Cerebellar cortex (tissue), 1 donor: ENCODE data around the gene C2CD4C.
"Not testable (repeated sequence)": the region's sequence is repeated elsewhere in the genome, so short reads cannot be mapped to it uniquely, and the experiment has no call there.

Experiments used
- DNase-seq: peaks from one replicate; pipeline ENCODE4 v3.0.0-alpha.2; 2015; ENCODE audit warnings: low spot score

Gene C2CD4C

GRCh38 chr19:413756-414420, 4.9 kb upstream of the C2CD4C start:
- no peak for DNase-seq

DNA sequence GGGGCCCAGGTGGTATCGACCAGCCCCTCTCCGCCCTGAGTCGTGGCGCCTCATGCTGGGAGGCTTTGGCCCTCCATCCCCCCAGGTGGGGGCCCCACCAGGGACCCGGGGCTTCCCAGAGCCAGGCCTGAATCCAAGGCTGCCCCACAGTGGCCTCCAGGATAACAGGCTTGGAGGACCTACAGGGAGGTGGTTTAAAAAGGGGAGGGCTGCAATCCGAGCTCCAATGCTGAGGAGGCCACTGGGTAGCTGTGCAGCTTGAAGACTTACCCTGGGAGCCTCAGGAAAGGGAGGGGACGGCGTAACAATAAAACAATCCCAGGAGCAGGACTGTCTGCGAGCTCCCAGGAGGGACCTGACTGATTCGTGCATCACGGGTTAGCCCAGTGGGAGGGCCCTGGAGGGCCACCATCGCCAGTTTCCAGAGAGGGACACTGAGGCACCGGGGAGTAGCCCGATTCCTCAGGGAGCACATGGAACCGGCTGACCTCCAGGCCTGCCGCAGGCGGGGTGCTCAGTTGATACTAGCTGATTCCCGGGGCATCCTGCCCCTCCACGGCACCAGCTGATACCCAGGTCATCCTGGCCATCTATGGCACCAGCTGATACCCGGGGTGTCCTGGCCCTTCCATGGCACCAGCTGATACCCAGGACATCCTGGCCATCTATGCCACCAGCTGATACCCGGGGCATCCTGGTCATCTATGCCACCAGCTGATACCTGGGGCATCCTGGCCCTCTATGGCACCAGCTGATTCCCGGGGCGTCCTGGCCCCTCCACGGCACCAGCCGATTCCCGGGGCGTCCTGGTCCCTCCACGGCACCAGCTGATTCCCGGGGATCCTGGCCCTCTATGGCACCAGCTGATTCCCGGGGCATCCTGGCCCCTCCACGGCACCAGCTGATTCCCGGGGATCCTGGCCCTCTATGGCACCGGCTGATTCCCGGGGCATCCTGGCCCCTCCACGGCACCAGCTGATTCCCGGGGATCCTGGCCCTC, 3.7 kb upstream of the C2CD4C start:
- DNase-seq, result peak; percentile 21

DNA sequence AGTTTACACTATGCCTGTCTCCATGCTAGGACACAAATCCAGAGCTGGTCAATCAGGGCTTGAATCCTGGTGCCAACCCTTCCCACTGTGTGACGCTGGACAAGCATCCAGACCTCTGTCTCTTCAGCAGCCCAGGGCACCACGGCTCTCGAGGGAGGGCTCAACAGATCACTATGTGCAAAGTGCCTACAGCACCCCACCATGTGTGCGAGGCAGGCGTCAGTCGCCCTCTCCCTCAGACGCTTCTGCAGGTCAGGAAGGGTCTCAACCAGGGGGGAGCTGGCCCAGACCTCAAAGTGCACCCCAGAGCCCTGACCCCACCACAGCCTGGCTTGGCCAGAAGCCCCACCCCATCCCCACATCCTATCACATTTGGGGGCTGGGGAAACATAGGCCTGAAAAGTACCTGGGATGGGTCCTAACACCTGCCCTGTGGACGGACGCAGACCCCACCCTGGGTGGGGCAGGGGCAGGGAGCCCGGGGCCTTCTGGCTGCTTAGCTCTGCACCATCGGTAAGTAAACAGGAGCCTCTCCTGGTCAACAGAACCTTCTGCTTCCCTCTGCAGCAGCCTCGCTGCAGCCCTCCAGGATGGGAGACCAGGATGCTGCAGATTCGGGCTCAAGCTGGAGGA, 2.9 kb upstream of the C2CD4C start:
- DNase-seq, result no peak

DNA sequence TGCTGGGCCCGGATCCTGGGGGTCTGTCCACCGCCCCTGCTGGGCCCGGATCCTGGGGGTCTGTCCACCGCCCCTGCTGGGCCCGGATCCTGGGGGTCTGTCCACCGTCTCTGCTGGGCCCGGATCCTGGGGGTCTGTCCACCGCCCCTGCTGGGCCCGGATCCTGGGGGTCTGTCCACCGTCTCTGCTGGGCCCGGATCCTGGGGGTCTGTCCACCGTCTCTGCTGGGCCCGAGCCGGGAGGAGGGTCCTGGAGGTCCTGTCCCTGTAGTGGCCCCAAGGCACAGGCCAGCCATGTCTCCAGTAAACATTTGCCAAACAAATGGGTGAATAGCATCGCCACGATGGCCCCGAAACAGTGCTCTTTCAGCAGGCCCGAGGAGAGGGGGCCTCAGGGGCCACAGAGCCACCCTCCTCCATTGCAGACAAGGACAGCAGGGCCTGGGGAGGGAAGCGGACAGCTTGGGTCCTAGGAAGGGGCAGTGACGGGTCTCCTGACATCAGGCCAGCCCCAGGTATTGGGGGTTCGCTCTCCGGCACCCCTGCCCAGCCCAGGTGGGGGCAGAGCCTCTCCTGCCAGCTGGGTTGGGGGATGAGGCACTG, 2.3 kb upstream of the C2CD4C start:
- DNase-seq, result not testable (repeated sequence)

DNA sequence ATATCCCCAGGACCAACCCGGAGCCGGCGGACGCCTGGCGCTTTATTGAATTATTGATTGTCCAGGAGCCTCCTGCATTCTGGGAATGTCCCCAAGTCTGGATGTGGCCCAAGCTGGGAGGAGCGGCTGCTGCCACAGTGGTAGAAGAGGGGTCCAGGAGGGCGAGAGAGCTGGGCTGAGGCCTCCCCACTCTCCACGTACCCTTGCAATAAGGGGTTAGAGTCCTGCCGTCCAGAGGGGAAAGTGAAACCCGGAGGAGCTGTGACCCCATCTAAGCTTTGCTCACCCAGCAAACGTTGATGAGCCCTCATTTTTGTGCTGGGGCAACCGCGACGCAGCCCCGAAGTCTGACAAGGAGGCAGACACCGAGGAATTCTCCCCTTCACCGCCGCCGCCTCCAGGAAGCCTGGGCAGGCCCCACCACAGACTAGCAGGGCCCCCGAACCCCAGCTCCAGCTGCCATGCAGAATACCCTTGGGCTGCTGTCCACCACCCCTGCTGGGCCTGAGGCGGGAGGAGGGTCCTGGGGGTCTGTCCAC, 1.4 kb upstream of the C2CD4C start:
- DNase-seq, result no peak

- no peak for DNase-seq
Observed at GRCh38 chr19:409516-410242, 732 bp upstream of the C2CD4C start.

DNA sequence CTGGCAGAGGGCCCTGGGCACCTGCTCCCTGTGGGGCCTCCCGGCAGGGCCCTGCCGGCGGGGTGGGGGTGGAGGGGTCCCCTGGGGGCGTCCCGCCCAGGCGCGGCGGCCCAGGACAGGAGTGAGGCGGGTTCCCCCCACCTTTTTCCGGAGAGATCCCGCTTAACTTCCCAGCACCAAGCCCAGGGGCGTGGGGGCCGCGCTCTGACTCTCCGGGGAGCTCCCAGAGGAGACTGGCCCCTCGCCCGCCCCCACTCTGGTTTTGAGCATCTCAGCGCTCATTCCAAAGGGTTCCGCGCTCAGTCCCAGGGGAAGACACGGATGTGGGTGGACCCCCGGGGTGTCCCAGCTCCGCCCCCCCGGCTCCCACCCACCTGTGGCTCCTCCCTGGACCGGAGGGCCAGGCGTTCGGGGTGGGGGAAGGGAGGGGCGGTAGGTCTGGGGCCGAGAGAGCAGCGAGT, 476 bp downstream of the C2CD4C start:
- no peak for DNase-seq

DNA sequence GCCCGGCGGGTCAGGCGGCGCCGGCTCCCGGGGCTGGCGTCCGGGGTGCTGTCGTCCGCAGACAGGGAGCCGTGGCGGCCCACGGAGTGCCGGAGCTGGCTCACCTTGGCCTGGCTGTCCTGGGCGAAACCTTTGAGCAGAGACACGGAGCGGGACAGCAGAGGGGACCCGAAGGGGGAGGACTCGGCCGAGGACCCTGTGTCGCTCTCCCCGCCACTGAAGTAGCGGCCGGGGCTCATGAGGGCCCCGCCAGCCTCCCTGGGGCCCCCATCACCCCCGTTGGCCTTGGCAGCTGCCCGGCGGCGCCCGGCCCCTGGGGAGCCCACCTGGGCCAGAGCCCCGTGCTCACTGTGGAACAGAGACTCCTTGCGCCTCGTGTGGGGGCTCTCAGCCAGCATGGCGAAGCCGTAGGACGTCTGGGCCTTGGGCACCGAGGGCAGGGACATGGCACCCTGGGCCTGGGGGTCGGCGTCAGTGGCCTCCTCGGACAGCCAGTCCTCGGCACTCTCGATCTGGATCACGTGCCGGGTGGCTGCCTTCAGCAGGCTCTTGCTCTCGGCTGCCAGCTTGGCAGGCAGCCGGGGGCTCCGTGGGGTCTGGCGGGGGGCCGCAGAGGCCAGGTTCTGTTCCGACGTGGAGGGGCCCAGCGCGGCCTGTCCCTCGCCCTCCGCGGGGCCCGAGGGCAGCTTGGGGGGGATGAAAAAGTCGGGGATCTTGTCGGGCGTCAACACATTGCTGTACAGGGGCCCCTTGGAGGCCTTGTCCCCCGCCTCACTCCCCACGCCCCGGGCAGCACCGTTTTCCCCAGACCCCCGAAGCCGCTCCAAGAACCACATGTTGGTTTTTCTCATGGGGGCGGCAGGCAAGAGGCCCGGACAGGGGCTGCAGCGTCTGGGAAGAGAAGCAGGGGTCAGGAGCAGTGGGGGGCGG, 1.2 kb downstream of the C2CD4C start:
- DNase-seq, result no peak

GRCh38 chr19:406971-407510, 1.9 kb downstream of the C2CD4C start:
- no peak for DNase-seq

GRCh38 chr19:406135-406781, 2.7 kb downstream of the C2CD4C start:
- no peak for DNase-seq

- no peak for DNase-seq
Observed at GRCh38 chr19:405121-405965, 3.6 kb downstream of the C2CD4C start.

DNA sequence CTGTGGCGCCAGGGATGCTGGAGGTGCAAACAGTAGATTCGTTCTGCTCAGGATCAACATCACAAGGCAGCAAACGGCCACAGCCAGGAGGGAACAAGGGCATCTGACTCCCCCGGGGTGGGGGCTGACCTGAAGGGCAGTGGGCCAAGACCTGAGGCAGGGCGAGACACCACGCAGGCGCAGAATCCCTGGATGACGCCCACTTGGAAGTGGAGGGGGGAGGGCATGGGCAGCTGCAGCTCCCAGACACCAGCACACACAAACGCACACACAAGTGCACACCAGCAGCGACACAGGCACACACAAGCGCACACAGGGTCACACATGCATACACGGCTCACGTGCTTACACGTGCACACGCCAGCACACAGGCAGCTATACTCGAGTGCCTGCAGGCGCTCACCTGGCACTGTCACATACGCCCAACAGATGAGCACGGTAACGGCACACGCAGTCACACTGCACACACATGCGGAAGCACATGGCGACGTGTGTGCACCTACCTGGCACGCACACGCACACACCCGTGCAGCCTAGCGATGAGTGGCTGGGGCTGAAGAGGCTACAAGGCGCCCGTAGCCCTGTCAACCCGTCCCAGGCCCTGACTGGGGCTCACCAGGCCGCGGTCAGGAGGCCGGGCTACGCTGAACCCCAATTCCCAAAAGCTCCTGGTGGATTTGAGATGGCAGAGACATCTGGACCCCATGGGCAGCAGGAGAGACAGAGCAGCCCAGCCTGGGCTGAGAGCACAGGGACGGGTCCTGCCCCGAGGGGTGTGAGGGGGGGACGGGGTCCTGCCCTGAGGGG, 5.5 kb downstream of the C2CD4C start:
- no peak for DNase-seq

GRCh38 chr19:402786-403185, 6.2 kb downstream of the C2CD4C start:
- DNase-seq, result no peak

- no peak for DNase-seq
Observed at GRCh38 chr19:401866-402511, 7.0 kb downstream of the C2CD4C start.

DNA sequence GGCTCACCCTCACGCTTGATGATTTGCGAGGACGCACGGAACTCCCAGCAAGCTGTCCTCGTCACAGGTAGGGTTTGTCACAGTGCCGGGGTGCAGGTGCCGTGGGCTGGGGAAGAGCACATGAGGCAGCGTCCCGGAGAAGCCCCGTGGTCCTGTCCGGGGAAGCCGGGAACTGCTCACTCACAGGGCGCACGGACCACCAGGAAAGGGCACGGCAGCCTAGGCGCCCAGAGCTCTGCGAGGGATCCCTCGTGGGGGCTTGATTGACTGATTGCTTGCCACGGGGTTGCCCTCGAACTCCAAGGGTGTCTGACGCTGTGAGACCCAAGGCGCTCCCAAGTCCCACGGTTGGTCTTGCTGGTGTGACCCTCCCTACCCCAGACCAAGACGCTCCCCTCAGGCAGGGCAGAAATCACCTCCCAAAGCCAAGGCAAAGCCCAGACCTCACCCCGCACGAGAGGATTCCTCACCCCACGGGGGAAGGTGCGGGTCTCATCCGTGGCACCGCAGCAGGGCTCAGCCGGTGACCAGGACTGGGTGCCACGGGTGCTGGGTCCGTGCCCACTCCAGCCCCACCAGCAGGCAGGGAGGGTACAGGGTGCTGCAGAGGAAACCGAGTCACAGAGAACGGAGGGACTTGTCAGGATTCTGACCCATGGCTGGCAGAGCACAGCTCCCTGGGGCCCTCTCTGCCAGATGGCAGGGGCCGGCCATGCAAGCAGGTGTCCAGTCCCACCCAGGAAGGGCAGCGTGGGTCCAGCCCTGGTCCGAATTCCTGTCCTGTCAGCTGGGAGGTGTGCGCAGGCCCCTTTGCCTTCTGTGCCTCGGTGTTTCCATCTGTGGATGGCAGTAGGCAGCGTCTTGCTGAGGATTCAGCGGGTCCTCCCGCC, 7.7 kb downstream of the C2CD4C start:
- DNase-seq, result no peak

- no peak for DNase-seq
Observed at GRCh38 chr19:399370-399769, 9.6 kb downstream of the C2CD4C start.
